ENCODE data around the gene IGSF10. TPM values are rescaled to one million over a fixed set of nuclear protein-coding genes. Genes with fewer than 3 reads are reported as not detected.

Gene IGSF10
- polyA plus RNA-seq, 1 of the 3 experiments (the other 2 are of a cell fraction), result 15.3 TPM

- Histone ChIP-seq H3K9ac (no peak overlapping the region), H4K20me1 (ENCODE audit: insufficient read depth) (no peaks in the 10 kb centered on the region), H3K36me3 (replicated peaks in 1 of 2; ENCODE audit: control insufficient read depth in 1 of 2, insufficient read depth in 2 of 2, low read length in 1 of 2) (no peaks in the 10 kb centered on the region), H3K79me2 (ENCODE audit: insufficient read depth) (no peaks in the 10 kb centered on the region), H3K4me2 (no peak overlapping the region), H2AFZ (ENCODE audit: low read depth) (no peak overlapping the region), H3F3A (replicated peaks; ENCODE audit: insufficient read depth) (no peaks in the 10 kb centered on the region), H3K9me3 (no peaks in the 10 kb centered on the region), H3K27me3 (ENCODE audit: insufficient read depth) (no peaks in the 10 kb centered on the region; the same call in 1 of the 2 replicates), H3K4me3 (ENCODE audit: low read depth in 2 of 2, low read length in 1 of 2) (no peak overlapping the region), H3K27ac (ENCODE audit: low read depth in 2 of 2, low read length in 1 of 2) (no peak overlapping the region), H3K9me2 (no peaks in the 10 kb centered on the region), H3K4me1 (ENCODE audit: control insufficient read depth in 1 of 2, insufficient read depth in 2 of 2, low read depth in 1 of 2, low read length in 1 of 2) (no peaks in the 10 kb centered on the region)
- no peak for DNase-seq
- POLR2A ChIA-PET, result no interaction called here
- WGBS (ENCODE audit: low lambda C conversion rate), result 10% methylated on average over 1 of the region's 1 CpG
- CTCF ChIA-PET, result no interaction called here
- no peak for TF ChIP-seq TEAD4 (IDR thresholded peaks at IDR 0.05; ENCODE audit: borderline replicate concordance, insufficient read depth)
Measured at GRCh38 chr3:151452368-151452767, 8.5 kb downstream of the IGSF10 start.

- Histone ChIP-seq H3K36me3 (replicated peaks in 1 of 2; ENCODE audit: control insufficient read depth in 1 of 2, insufficient read depth in 2 of 2, low read length in 1 of 2) (peaks cover 0 to 9% of the 10 kb centered on the region in 2 experiments), H3K27ac (ENCODE audit: low read depth in 2 of 2, low read length in 1 of 2) (no peak overlapping the region), H3K9me2 (no peaks in the 10 kb centered on the region), H3K9me3 (no peaks in the 10 kb centered on the region), H3K27me3 (ENCODE audit: insufficient read depth) (no peaks in the 10 kb centered on the region; the same call in 1 of the 2 replicates), H2AFZ (ENCODE audit: low read depth) (no peak overlapping the region), H4K20me1 (ENCODE audit: insufficient read depth) (no peaks in the 10 kb centered on the region), H3K4me3 (ENCODE audit: low read depth in 2 of 2, low read length in 1 of 2) (no peak overlapping the region), H3K4me2 (no peak overlapping the region), H3K4me1 (ENCODE audit: control insufficient read depth in 1 of 2, insufficient read depth in 2 of 2, low read depth in 1 of 2, low read length in 1 of 2) (no peaks in the 10 kb centered on the region), H3F3A (replicated peaks; ENCODE audit: insufficient read depth) (no peaks in the 10 kb centered on the region), H3K79me2 (ENCODE audit: insufficient read depth) (no peaks in the 10 kb centered on the region), H3K9ac (no peak overlapping the region)
- no peak for TF ChIP-seq RAD21 (IDR thresholded peaks at IDR 0.05; ENCODE audit: low read length)
- TF ChIP-seq USF1 (IDR thresholded peaks at IDR 0.05; ENCODE audit: borderline replicate concordance, low read depth), result no peak
- no peak for TF ChIP-seq ZBTB33 (IDR thresholded peaks at IDR 0.05; ENCODE audit: borderline replicate concordance, low read depth)
- TF ChIP-seq USF2 (IDR thresholded peaks at IDR 0.05; ENCODE audit: borderline replicate concordance, low read depth, low read length), result no peak
- no peak for TF ChIP-seq POLR2AphosphoS5 (IDR thresholded peaks at IDR 0.05; ENCODE audit: low read depth, low read length)
- no peak for TF ChIP-seq TAF1 (IDR thresholded peaks at IDR 0.05; ENCODE audit: borderline replicate concordance, low read depth, low read length)
- TF ChIP-seq SIN3A (IDR thresholded peaks at IDR 0.05; ENCODE audit: borderline replicate concordance, low read depth, low read length), result no peak
- no peak for TF ChIP-seq GATA2 (CRISPR knock-in tag; IDR thresholded peaks at IDR 0.05)
- no peak for TF ChIP-seq NRF1 (IDR thresholded peaks at IDR 0.05; ENCODE audit: low read depth, low read length)
- TF ChIP-seq RFX5 (IDR thresholded peaks at IDR 0.05; ENCODE audit: low read length), result no peak
- TF ChIP-seq NFIC (IDR thresholded peaks at IDR 0.05; ENCODE audit: borderline replicate concordance), result no peak
- no peak for TF ChIP-seq EZH2phosphoT487 (IDR thresholded peaks at IDR 0.05; ENCODE audit: borderline replicate concordance, low read depth)
- TF ChIP-seq MAX (IDR thresholded peaks at IDR 0.05; ENCODE audit: low read depth), result no peak
- TF ChIP-seq MXI1 (IDR thresholded peaks at IDR 0.05; ENCODE audit: low read depth, low read length), result no peak
- no peak for TF ChIP-seq CHD2 (IDR thresholded peaks at IDR 0.05; ENCODE audit: low read length, partially characterized antibody)
- no peak for TF ChIP-seq FOXJ3 (CRISPR knock-in tag; IDR thresholded peaks at IDR 0.05)
- TF ChIP-seq CTCF (IDR thresholded peaks at IDR 0.05), result no peak
- TF ChIP-seq EP300 (IDR thresholded peaks at IDR 0.05; ENCODE audit: borderline replicate concordance in 1 of 2, low read depth in 1 of 2, low read length in 1 of 2), result no peak
- no peak for TF ChIP-seq RXRA (IDR thresholded peaks at IDR 0.05; ENCODE audit: borderline replicate concordance, low read depth)
- TF ChIP-seq TEAD4 (IDR thresholded peaks at IDR 0.05; ENCODE audit: borderline replicate concordance, insufficient read depth), result no peak
- WGBS (ENCODE audit: low lambda C conversion rate), result 33% methylated on average over 3 of the region's 3 CpGs
- POLR2A ChIA-PET, result no interaction called here
- DNase-seq, result no peak
- CTCF ChIA-PET, result no interaction called here
Measured at GRCh38 chr3:151446002-151446340, 14.9 kb downstream of the IGSF10 start.
